Stomach (tissue), 9 donors: ENCODE results near the gene OR5T2. TPM values are rescaled to one million over a fixed set of nuclear protein-coding genes. Genes with fewer than 3 reads are reported as not detected.

ENCODE experiments used
- DNase-seq, 2 donors: peaks; one replicate each; pipeline versions ENCODE4 v3.0.0 to v3.0.0-alpha.2; 2013 to 2019
- H3K27ac ChIP-seq, 5 donors: fragments of 200-600 bp in 4 of 5; sonication (generic) in 4 of 5; one replicate each; pipeline ENCODE4 v1.5.1; 2013 to 2019; ENCODE audit warnings: mild to moderate bottlenecking in 1 of 5, moderate library complexity in 1 of 5
- H3K27me3 ChIP-seq, 3 donors: fragments of 200-600 bp; sonication (generic); one replicate each; pipeline ENCODE4 v1.5.1; 2017 to 2019; ENCODE audit warnings: mixed run types in 1 of 3
- H3K36me3 ChIP-seq, 4 donors: fragments of 200-600 bp; sonication (generic); 1 replicate in 3 of 4; 2 replicates in 1 of 4; pipeline ENCODE4 v1.5.1; 2016 to 2019
- H3K4me1 ChIP-seq, 4 donors: fragments of 200-600 bp; sonication (generic); one replicate each; pipeline ENCODE4 v1.5.1; 2016 to 2019
- H3K4me3 ChIP-seq, 4 donors: fragments of 200-600 bp; sonication (generic) in 3 of 4; one replicate each; pipeline ENCODE4 v1.5.1; 2016 to 2019; ENCODE audit warnings: mild to moderate bottlenecking in 1 of 4
- H3K9me3 ChIP-seq, 4 donors: fragments of 200-600 bp; sonication (generic); one replicate each; pipeline ENCODE4 v1.5.1; 2016 to 2019
- EP300 ChIP-seq: sonication (generic); formaldehyde crosslinking; IDR thresholded peaks from one replicate; pipeline ENCODE4 v1.6.1; 2017; ENCODE audit warnings: antibody characterized with exemption
- POLR2A ChIP-seq, 4 donors: fragments of 450-650 bp; IDR thresholded peaks; one replicate each; pipeline ENCODE4 v1.6.1; 2016; ENCODE audit warnings: antibody characterized with exemption in 4 of 4, control low read depth in 2 of 4, mild to moderate bottlenecking in 1 of 4, moderate library complexity in 1 of 4
- POLR2AphosphoS5 ChIP-seq, 3 donors: sonication (generic); formaldehyde crosslinking; IDR thresholded peaks; one replicate each; pipeline ENCODE4 v1.6.1; 2016; ENCODE audit warnings: antibody characterized with exemption in 3 of 3
- intact Hi-C: fragments of 100-400 bp; cut with DNase I; formaldehyde crosslinking; loops from one replicate; pipeline ENCODE4 v1.15.1; 2023; ENCODE audit warnings: low total_unique reads
- polyA plus RNA-seq, 3 donors: library from polyadenylated mRNA; stranded (reverse); fragments of 200-250 nt; gene quantifications; one replicate each; pipeline ENCODE4 v1.2.3, GENCODE V29; 2013
- total RNA-seq, 5 donors: library from RNA; depleted of rRNA; stranded (reverse); fragments of >200 nt; gene quantifications; one replicate each; pipeline versions ENCODE4 v1.1.0 to v1.2.3, GENCODE V29; 2014 to 2016
- TF ChIP-seq, protein P1 (sequence below), 7 experiments: fragments of 450-650 bp in 4 of 7; fragments of 200-600 bp in 3 of 7; sonication (generic) in 3 of 7; IDR thresholded peaks; one replicate each; pipeline ENCODE4 v1.5.1; 2016 to 2019; ENCODE audit warnings: antibody characterized with exemption in 7 of 7, control low read depth in 2 of 7, mild to moderate bottlenecking in 1 of 7
- donor health status: healthy with polysubstance abuse.
- donor health status: Bipolar disorder and iron deficiency.
- donor health status: healthy.

Gene OR5T2
- total and polyA plus RNA-seq, 8 donors = not detected

DNA sequence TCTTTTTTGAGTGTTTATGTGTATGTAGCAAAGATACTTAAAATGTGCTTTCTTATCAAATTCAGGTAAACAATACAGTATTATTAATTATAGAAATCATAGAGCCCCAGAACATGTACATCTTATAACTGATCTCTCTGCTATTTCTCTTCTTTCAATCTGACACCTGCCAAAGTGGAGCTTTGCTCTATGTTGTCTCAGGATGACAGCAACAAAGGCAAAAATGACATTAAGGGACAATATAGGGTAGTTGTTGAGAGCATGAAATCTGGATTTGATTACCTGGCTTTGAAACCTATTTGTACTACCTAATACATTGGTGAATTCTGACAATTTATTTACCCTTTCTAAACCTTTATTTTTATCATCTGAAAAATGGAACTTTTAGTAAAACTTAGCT, 50.6 kb downstream of the OR5T2 start:
- Histone ChIP-seq H3K9me3 (peaks cover 0 to 18% (median 9%) of the 10 kb centered on the region in 4 donors), H3K36me3 (no peaks in the 10 kb centered on the region), H3K4me1 (no peaks in the 10 kb centered on the region), H3K27me3 (no peaks in the 10 kb centered on the region), H3K4me3 (no peak overlapping the region), H3K27ac (no peak overlapping the region)
- no peak for DNase-seq
- intact Hi-C loops = no loop called here
- TF ChIP-seq, protein P1, sequence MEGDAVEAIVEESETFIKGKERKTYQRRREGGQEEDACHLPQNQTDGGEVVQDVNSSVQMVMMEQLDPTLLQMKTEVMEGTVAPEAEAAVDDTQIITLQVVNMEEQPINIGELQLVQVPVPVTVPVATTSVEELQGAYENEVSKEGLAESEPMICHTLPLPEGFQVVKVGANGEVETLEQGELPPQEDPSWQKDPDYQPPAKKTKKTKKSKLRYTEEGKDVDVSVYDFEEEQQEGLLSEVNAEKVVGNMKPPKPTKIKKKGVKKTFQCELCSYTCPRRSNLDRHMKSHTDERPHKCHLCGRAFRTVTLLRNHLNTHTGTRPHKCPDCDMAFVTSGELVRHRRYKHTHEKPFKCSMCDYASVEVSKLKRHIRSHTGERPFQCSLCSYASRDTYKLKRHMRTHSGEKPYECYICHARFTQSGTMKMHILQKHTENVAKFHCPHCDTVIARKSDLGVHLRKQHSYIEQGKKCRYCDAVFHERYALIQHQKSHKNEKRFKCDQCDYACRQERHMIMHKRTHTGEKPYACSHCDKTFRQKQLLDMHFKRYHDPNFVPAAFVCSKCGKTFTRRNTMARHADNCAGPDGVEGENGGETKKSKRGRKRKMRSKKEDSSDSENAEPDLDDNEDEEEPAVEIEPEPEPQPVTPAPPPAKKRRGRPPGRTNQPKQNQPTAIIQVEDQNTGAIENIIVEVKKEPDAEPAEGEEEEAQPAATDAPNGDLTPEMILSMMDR (IDR thresholded peaks at IDR 0.05) = no peak
- no peak for TF ChIP-seq POLR2AphosphoS5 (IDR thresholded peaks at IDR 0.05)
- TF ChIP-seq EP300 = no peak
- no peak for TF ChIP-seq POLR2A (IDR thresholded peaks at IDR 0.05)

Other genes starting within 250 kb of the OR5T2 start
- not detected for gene OR5F1, start 239.6 kb downstream of the OR5T2 start, total RNA-seq
- gene OR5F1, start 239.6 kb downstream of the OR5T2 start, polyA plus RNA-seq = not detected
- not detected for gene OR5AS1, start 206.6 kb downstream of the OR5T2 start, total RNA-seq
- not detected for gene OR5AS1, start 206.6 kb downstream of the OR5T2 start, polyA plus RNA-seq
- not detected for gene OR8I2, start 140.9 kb downstream of the OR5T2 start, total RNA-seq
- gene OR8I2, start 140.9 kb downstream of the OR5T2 start, polyA plus RNA-seq = not detected
- not detected for gene OR8H2, start 130.6 kb downstream of the OR5T2 start, total RNA-seq
- not detected for gene OR8H2, start 130.6 kb downstream of the OR5T2 start, polyA plus RNA-seq
- gene OR8H3, start 111.9 kb downstream of the OR5T2 start, total RNA-seq = not detected
- not detected for gene OR8H3, start 111.9 kb downstream of the OR5T2 start, polyA plus RNA-seq
- gene OR8J3, start 94.1 kb downstream of the OR5T2 start, total RNA-seq = not detected
- gene OR8J3, start 94.1 kb downstream of the OR5T2 start, polyA plus RNA-seq = not detected
- gene OR8K5, start 73.9 kb downstream of the OR5T2 start, total RNA-seq = not detected
- not detected for gene OR8K5, start 73.9 kb downstream of the OR5T2 start, polyA plus RNA-seq
- not detected for gene OR5J2, start 57.6 kb downstream of the OR5T2 start, total RNA-seq
- not detected for gene OR5J2, start 57.6 kb downstream of the OR5T2 start, polyA plus RNA-seq
- not detected for gene OR5T3, start 18.0 kb upstream of the OR5T2 start, total RNA-seq
- not detected for gene OR5T3, start 18.0 kb upstream of the OR5T2 start, polyA plus RNA-seq
- gene OR5T1, start 39.9 kb upstream of the OR5T2 start, total RNA-seq = not detected
- gene OR5T1, start 39.9 kb upstream of the OR5T2 start, polyA plus RNA-seq = not detected
- gene OR8H1, start 58.0 kb upstream of the OR5T2 start, total RNA-seq = not detected
- gene OR8H1, start 58.0 kb upstream of the OR5T2 start, polyA plus RNA-seq = not detected
- not detected for gene OR8K3, start 80.9 kb upstream of the OR5T2 start, total RNA-seq
- not detected for gene OR8K3, start 80.9 kb upstream of the OR5T2 start, polyA plus RNA-seq
- gene OR8K1, start 111.8 kb upstream of the OR5T2 start, total RNA-seq = not detected
- not detected for gene OR8K1, start 111.8 kb upstream of the OR5T2 start, polyA plus RNA-seq
- not detected for gene OR8J1, start 120.0 kb upstream of the OR5T2 start, total RNA-seq
- not detected for gene OR8J1, start 120.0 kb upstream of the OR5T2 start, polyA plus RNA-seq
- not detected for gene OR8U1, start 141.4 kb upstream of the OR5T2 start, total RNA-seq
- gene OR8U1, start 141.4 kb upstream of the OR5T2 start, polyA plus RNA-seq = not detected
- not detected for gene OR5AL1, start 178.4 kb upstream of the OR5T2 start, total RNA-seq
- not detected for gene OR5AL1, start 178.4 kb upstream of the OR5T2 start, polyA plus RNA-seq
- gene OR5M3, start 239.1 kb upstream of the OR5T2 start, total RNA-seq = not detected
- not detected for gene OR5M3, start 239.1 kb upstream of the OR5T2 start, polyA plus RNA-seq